Measurements from ENCODE around the gene UTP15.

UTP15 gene

DNA sequence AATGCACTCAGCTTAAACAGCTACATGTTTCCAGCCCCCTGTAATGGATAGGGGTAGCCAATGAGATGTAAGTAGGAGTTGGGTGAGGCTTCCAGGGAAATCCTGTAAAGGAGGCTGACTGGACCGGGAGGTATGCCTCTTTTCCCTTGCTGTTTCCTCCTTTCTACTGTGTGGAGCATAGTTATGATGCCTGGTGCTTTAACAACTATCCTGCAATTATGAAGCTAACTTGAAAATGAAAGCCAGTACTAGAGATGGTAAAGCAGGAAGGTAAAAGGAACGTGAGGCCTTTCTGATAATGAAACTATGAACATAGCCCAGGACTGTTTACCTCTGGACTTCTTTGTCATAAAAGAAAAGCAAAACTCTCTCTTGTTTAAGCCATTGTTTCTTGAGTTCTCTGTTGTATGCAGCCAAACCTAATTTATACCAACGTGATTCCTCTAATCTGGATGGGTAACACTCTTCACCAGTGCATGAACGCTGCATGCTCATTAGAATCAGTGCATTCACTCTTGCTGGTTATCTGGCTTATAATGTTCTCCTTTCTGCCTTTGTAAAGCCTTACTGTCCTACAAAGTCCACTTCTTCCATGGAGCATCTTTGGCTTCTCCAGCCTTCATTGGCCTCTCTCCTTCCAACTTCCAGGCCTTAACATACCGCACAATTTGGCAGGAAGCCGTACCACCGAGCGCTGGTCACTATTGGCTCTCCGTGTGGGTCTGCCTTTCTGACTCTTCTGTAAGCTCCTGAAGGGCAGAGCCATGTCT lies 52.2 kb downstream of the UTP15 start:
- H3K36me3 ChIP-seq (ENCODE audit: control insufficient read depth, insufficient read depth, low read length): no peaks in the 10 kb centered on the region
- H3K4me1 ChIP-seq (ENCODE audit: control insufficient read depth, insufficient read depth, low read length): no peaks in the 10 kb centered on the region
- H3K27ac ChIP-seq (ENCODE audit: low read depth, low read length): no peak overlapping the region
- H3K27me3 ChIP-seq (ENCODE audit: control insufficient read depth, insufficient read depth, low read length): no peaks in the 10 kb centered on the region
- no peak overlapping the region for H3K9ac ChIP-seq (ENCODE audit: low read length)
- H3K4me3 ChIP-seq (ENCODE audit: low read length): no peak overlapping the region

DNA sequence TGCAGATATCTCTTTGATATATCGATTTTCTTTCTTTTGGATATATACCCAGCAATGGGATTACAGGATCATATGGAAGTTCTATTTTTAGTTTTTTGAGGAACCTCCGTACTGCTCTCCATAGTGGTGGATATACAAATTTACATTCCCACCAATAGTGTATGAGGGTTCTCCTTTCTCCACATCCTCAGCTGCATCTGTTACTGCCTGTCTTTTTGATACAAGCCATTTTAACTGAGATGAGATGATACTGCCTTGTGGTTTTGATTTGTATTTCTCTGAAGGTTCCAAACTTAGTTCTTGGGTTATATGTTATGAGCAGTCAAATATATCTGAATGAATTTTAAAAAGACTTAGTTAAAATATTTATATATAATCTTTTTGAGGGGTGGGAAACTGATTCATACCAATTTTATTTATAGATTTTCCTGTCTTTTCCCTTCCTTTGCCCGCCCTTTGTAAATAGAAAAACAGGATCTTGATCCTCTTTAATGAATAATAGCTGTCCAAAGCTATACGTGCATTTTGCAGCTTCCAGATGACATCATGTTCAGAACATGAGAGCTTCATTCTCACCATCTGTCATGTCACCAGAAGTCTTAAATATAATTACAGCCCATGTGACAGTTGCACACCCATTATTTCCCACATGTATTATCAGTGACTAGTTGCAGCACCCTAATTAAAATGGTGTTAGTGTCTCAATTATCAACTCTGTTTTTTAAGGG lies 54.2 kb downstream of the UTP15 start:
- H3K27me3 ChIP-seq (ENCODE audit: control insufficient read depth, insufficient read depth, low read length): no peaks in the 10 kb centered on the region
- no peak overlapping the region for H3K4me3 ChIP-seq (ENCODE audit: low read length)
- H3K36me3 ChIP-seq (ENCODE audit: control insufficient read depth, insufficient read depth, low read length): no peaks in the 10 kb centered on the region
- no peaks in the 10 kb centered on the region for H3K4me1 ChIP-seq (ENCODE audit: control insufficient read depth, insufficient read depth, low read length)
- no peak overlapping the region for H3K27ac ChIP-seq (ENCODE audit: low read depth, low read length)
- no peak overlapping the region for H3K9ac ChIP-seq (ENCODE audit: low read length)

DNA sequence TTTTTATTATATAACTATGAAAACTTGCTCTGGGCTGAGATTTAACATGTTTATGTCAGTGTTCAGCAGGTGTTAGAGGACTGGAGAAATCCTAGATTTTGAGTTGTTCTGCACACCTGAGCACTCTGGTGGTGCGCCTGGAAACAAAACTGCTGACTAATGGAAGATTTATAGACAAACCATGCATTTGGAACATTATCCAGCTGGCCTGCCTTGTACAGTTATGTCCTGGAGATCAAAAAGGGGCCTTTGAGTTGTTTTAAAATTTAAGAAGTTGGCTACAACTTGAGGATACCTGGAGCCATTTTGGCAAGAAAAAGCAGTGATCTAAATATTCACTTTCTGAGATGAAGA lies 54.8 kb downstream of the UTP15 start:
- H3K9ac ChIP-seq (ENCODE audit: low read length): no peak overlapping the region

DNA sequence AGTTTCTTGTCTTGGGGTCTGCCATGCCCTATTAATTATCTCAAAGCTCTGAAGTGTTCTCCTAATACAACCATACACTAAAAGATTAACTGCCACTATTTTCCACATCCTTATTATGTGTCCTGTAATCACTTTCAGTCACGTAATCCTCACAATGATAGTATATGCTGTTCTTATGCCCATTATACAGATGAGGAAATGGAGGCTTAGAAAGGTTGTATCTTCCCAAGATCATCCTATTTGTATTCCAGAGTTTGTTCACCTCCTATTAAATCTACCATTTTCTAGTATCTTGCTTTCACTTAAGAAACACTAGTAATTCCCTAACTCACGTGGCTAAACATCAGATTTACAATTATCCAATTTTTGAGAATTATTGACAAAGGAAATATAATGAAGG lies 57.5 kb downstream of the UTP15 start:
- Histone ChIP-seq H3K4me3 (ENCODE audit: low read length) (no peak overlapping the region), H3K27ac (ENCODE audit: low read depth, low read length) (no peak overlapping the region), H3K9ac (ENCODE audit: low read length) (no peak overlapping the region), H3K4me1 (ENCODE audit: control insufficient read depth, insufficient read depth, low read length) (no peaks in the 10 kb centered on the region), H3K36me3 (ENCODE audit: control insufficient read depth, insufficient read depth, low read length) (no peaks in the 10 kb centered on the region), H3K27me3 (ENCODE audit: control insufficient read depth, insufficient read depth, low read length) (no peaks in the 10 kb centered on the region)

More for the DNA sequence above, 54.8 kb downstream of the UTP15 start:
- Histone ChIP-seq H3K27ac (ENCODE audit: low read depth, low read length) (no peak overlapping the region), H3K27me3 (ENCODE audit: control insufficient read depth, insufficient read depth, low read length) (no peaks in the 10 kb centered on the region), H3K36me3 (ENCODE audit: control insufficient read depth, insufficient read depth, low read length) (no peaks in the 10 kb centered on the region), H3K4me3 (ENCODE audit: low read length) (no peak overlapping the region), H3K4me1 (ENCODE audit: control insufficient read depth, insufficient read depth, low read length) (no peaks in the 10 kb centered on the region)

DNA sequence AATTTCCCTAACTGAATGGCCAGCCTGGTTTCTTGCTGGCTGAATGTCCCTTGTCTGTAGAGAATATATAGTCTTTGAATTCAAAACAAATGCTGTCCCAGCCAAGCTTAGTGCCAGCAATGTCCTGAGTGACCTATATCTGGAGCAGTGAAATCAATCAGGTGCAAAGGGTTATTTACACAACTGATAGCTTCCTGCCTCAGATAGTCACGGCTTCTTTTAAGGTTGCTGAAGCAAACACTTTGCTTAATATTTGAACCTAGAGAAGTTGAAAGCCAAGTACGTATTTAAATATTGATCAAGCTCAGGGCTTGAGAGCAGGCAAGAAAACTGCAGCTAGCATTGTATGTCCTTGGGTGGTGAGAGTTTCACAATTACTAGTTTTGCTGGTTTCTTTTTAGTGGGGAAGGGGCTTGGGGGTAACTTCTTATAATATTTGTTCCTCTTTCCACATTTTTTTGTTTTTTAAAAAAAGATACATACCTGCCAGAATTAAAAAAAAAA lies 58.4 kb downstream of the UTP15 start:
- no peaks in the 10 kb centered on the region for H3K36me3 ChIP-seq (ENCODE audit: control insufficient read depth, insufficient read depth, low read length)
- H3K4me1 ChIP-seq (ENCODE audit: control insufficient read depth, insufficient read depth, low read length): no peaks in the 10 kb centered on the region
- no peak overlapping the region for H3K27ac ChIP-seq (ENCODE audit: low read depth, low read length)
- H3K9ac ChIP-seq (ENCODE audit: low read length): no peak overlapping the region
- no peaks in the 10 kb centered on the region for H3K27me3 ChIP-seq (ENCODE audit: control insufficient read depth, insufficient read depth, low read length)
- no peak overlapping the region for H3K4me3 ChIP-seq (ENCODE audit: low read length)

DNA sequence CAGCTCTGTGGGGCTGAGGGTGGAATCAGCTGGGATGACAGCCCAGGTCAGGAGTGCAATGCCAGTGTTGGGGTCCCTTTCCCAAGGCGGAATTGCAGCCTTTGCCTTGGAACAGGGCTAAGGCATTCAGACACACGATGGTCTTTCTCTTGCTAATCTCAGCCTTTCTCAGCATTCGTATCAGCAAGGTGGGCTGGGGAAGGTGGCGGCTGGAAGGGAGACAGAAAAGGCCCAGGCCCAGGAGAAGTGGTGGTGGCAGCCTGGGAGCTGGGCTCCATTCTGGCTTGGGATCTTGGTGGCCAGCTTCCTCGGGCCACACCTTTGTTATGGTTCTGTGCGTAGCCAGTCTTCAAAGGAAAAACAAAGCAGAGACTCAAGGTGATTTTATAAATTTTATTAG lies 59.3 kb downstream of the UTP15 start:
- no peak overlapping the region for H3K4me3 ChIP-seq (ENCODE audit: low read length)
- no peaks in the 10 kb centered on the region for H3K4me1 ChIP-seq (ENCODE audit: control insufficient read depth, insufficient read depth, low read length)
- H3K27me3 ChIP-seq (ENCODE audit: control insufficient read depth, insufficient read depth, low read length): no peaks in the 10 kb centered on the region
- H3K9ac ChIP-seq (ENCODE audit: low read length): no peak overlapping the region
- no peaks in the 10 kb centered on the region for H3K36me3 ChIP-seq (ENCODE audit: control insufficient read depth, insufficient read depth, low read length)
- H3K27ac ChIP-seq (ENCODE audit: low read depth, low read length): no peak overlapping the region

DNA sequence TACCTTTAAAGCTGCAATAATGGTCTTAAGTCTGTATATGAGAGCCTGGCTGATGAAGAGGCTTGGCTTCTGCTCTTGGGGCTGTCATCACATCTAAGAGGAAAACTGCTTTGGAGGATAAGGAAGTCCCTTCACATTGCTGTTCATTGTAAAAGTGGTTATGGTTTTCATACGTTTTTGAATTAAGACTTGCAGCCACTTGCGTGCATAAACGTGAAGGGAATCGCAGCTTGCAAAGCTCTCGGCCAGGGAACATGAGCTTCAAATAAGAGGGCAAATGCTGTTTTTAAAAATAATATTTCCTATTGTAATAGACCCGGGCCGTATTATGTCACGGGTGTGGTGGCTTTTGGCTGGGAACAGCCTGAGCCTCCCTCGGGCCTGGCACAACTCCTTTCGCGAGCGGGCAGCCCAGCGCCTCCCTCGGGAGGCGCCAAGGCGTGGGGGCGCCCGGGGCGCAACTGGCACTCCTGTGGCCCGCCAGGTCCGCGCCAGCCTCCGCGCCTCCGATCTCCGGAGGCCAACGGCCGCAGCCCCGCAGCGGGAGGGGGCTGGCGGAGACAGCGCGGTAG lies 59.9 kb downstream of the UTP15 start:
- no peaks in the 10 kb centered on the region for H3K27me3 ChIP-seq (ENCODE audit: control insufficient read depth, insufficient read depth, low read length)
- H3K27ac ChIP-seq (ENCODE audit: low read depth, low read length): no peak overlapping the region
- H3K4me1 ChIP-seq (ENCODE audit: control insufficient read depth, insufficient read depth, low read length): no peaks in the 10 kb centered on the region
- no peaks in the 10 kb centered on the region for H3K36me3 ChIP-seq (ENCODE audit: control insufficient read depth, insufficient read depth, low read length)
- peak overlapping the region; percentile 60 for H3K4me3 ChIP-seq (ENCODE audit: low read length)
- no peak overlapping the region for H3K9ac ChIP-seq (ENCODE audit: low read length)

DNA sequence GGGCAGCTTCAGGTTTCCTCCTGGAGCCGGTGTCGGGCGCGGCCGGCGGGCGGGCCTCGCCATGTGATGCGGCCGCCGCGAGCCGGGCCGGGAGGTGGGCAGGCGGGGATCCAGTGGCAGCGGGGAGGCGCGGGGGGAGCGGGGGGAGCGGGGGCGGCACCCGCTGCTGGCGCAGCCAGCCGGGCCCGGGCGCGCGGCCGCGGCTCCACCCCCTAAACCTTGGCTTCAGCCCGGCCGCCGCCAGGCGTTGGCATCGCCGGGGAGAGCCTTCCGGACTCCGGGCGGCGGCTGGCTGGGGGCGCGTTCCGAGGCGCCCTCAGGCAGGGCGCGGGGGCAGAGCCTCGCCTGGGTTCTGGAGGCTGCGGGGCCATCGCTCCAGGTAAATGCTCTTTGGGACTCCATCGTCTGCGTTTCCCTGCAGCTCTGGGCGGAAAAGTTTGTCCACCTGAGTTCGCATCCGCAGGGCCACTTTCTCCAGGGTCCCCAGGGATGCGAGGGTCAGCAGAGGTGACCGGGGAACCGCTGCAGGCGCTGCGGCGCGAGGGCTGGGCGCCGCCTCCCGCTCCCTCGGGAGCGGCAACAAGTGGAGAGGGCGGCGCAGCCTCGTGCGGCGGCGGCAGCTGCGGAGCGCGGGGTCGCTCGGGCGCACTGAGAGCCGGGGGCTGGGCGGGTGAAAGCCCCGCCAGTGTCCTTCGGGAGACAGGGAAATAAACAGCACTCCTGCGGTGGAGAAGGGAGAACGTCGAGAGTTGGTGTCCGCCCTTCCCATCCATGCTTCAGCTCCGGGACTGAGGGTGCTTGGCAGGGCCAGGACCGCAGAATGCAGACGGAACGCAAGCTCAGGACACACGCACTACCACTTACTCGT lies 60.6 kb downstream of the UTP15 start, which contains the start of gene ARHGEF28:
ARHGEF28 (plus strand) TSS at position 253 of the 868 bp plus-strand sequence. CDS start 58,656 bp downstream, outside the sequence.
- no peak within 1 kb of the TSS for H3K27ac ChIP-seq (ENCODE audit: low read depth, low read length)
- H3K4me3 ChIP-seq (ENCODE audit: low read length): peak within 1 kb of the TSS; percentile 75
- no peaks in the 10 kb centered on the region for H3K27me3 ChIP-seq (ENCODE audit: control insufficient read depth, insufficient read depth, low read length)
- no peak within 1 kb of the TSS for H3K9ac ChIP-seq (ENCODE audit: low read length)
- H3K36me3 ChIP-seq (ENCODE audit: control insufficient read depth, insufficient read depth, low read length): no peaks in the 10 kb centered on the region
- H3K4me1 ChIP-seq (ENCODE audit: control insufficient read depth, insufficient read depth, low read length): no peaks in the 10 kb centered on the region

DNA sequence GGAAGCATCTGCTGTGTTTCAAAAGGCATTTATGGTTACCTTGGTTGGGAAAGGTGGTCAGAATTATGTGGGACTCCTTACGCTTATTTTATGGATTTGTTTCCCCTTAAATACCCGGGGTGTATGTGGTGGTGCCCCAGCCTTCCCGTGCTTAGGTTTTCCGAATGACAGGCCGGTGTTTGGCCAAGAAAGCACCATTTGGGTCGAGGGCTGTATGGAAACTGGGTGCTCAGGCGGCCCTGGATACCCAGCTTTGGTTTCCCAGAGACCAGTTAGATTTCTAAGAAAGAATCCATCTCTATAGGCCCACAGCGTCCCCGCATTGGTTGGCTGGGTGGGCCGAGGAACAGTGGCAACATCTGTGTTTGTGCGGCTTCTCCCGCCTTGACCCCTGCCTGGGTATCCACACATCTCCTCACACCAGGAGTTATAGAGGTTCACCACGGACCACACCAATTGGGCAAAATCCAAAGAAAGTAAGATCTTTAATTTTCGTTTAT lies 61.3 kb downstream of the UTP15 start:
- no peaks in the 10 kb centered on the region for H3K4me1 ChIP-seq (ENCODE audit: control insufficient read depth, insufficient read depth, low read length)
- H3K4me3 ChIP-seq (ENCODE audit: low read length): peak overlapping the region; percentile 75
- H3K27ac ChIP-seq (ENCODE audit: low read depth, low read length): no peak overlapping the region
- H3K36me3 ChIP-seq (ENCODE audit: control insufficient read depth, insufficient read depth, low read length): no peaks in the 10 kb centered on the region
- H3K9ac ChIP-seq (ENCODE audit: low read length): no peak overlapping the region
- no peaks in the 10 kb centered on the region for H3K27me3 ChIP-seq (ENCODE audit: control insufficient read depth, insufficient read depth, low read length)

DNA sequence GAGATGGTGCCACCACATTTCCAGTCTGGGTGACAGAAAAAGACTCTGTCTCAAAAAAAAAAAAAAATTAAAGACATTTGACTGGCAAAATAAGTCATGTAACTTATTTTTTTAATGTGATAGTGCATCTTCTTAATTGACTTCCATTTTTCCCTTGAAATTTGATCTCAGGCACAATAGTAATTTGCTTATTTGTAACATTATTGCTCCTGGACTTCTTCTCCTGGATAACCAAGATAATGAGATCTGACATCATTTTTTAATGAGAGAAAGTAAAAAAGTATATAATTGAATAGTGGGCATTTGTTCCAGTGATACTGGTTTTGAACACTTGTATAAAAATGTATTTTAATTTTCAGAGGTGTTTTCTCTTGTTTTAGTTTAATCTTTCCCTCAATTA lies 63.9 kb downstream of the UTP15 start:
- no peaks in the 10 kb centered on the region for H3K36me3 ChIP-seq (ENCODE audit: control insufficient read depth, insufficient read depth, low read length)
- no peaks in the 10 kb centered on the region for H3K27me3 ChIP-seq (ENCODE audit: control insufficient read depth, insufficient read depth, low read length)
- H3K27ac ChIP-seq (ENCODE audit: low read depth, low read length): no peak overlapping the region
- no peak overlapping the region for H3K9ac ChIP-seq (ENCODE audit: low read length)
- no peak overlapping the region for H3K4me3 ChIP-seq (ENCODE audit: low read length)
- H3K4me1 ChIP-seq (ENCODE audit: control insufficient read depth, insufficient read depth, low read length): no peaks in the 10 kb centered on the region

DNA sequence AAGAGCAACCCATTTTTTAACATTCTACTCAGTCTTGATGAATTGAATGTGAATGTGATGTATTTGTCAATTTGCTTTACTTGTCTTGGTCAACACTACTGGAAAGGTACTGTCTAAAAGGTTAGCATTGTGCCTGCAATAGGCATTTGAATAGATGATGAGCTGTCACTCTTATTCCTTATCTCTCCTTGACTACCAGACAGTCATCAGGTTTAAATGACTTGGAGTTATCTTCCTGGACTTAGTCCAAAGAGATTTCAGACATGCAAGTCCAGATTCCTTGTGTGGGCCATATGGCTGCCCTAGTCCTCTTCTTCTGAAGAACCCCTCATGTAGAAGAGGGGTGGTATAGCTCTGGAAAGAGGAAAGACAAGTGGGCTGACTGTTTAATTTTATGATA lies 65.2 kb downstream of the UTP15 start:
- H3K4me3 ChIP-seq (ENCODE audit: low read length): no peak overlapping the region
- H3K27me3 ChIP-seq (ENCODE audit: control insufficient read depth, insufficient read depth, low read length): no peaks in the 10 kb centered on the region
- no peak overlapping the region for H3K9ac ChIP-seq (ENCODE audit: low read length)
- no peaks in the 10 kb centered on the region for H3K36me3 ChIP-seq (ENCODE audit: control insufficient read depth, insufficient read depth, low read length)
- H3K4me1 ChIP-seq (ENCODE audit: control insufficient read depth, insufficient read depth, low read length): no peaks in the 10 kb centered on the region
- no peak overlapping the region for H3K27ac ChIP-seq (ENCODE audit: low read depth, low read length)

DNA sequence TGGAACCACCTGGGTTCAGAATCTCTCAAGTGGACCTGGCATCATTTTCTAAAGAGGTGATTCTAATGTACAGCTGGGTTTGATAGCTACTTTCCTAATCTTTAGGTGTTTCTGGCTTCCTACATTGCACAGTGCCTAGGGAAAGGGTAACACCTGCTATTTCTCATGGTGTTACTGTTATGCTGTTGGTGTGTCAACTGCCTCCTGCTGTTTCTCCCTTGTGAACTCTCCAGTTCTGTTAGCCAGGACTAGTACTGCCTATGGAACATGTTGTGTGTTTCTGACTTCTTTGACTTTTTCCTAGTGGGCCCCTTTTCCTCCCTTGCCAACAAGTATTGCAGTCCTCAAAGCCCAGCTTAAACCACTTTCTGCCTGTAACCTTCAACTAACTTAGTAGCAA lies 66.0 kb downstream of the UTP15 start:
- Histone ChIP-seq H3K36me3 (ENCODE audit: control insufficient read depth, insufficient read depth, low read length) (no peaks in the 10 kb centered on the region), H3K9ac (ENCODE audit: low read length) (no peak overlapping the region), H3K4me1 (ENCODE audit: control insufficient read depth, insufficient read depth, low read length) (no peaks in the 10 kb centered on the region), H3K4me3 (ENCODE audit: low read length) (no peak overlapping the region), H3K27ac (ENCODE audit: low read depth, low read length) (no peak overlapping the region), H3K27me3 (ENCODE audit: control insufficient read depth, insufficient read depth, low read length) (no peaks in the 10 kb centered on the region)
